HG02759 (cell line): ENCODE results near the gene LRR1.
"Not testable (repeated sequence)": the region's sequence is repeated elsewhere in the genome, so short reads cannot be mapped to it uniquely, and the experiment has no call there.

ENCODE experiments used
- ATAC-seq: cut with Tn5 transposase; IDR thresholded peaks from one replicate; pipeline ENCODE4 v1.9.1; 2021; ENCODE audit warnings: mild to moderate bottlenecking, moderate library complexity; ENCODE audit not compliant: unreplicated experiment

LRR1 gene

GRCh38 chr14:49598485-49599300, at the start of gene LRR1:
Gene LRR1, plus strand, starts transcription at chr14:49598940. Its CDS starts 81 bp downstream, at chr14:49599021.
- peak; percentile 61 for ATAC-seq

- ATAC-seq, result no peak
These were observed 49.3 kb upstream of the LRR1 start for GRCh38 chr14:49549446-49549845.

GRCh38 chr14:49549881-49550280, 48.9 kb upstream of the LRR1 start:
- ATAC-seq, result no peak

- ATAC-seq, result no peak
These were observed 48.2 kb upstream of the LRR1 start for GRCh38 chr14:49550286-49551184.

- no peak for ATAC-seq
These were observed 47.2 kb upstream of the LRR1 start for GRCh38 chr14:49551569-49551968.

GRCh38 chr14:49553106-49553505, 45.6 kb upstream of the LRR1 start:
- ATAC-seq, result no peak

GRCh38 chr14:49553892-49554291, 44.8 kb upstream of the LRR1 start:
- no peak for ATAC-seq

- no peak for ATAC-seq
These were observed 38.6 kb upstream of the LRR1 start for GRCh38 chr14:49559979-49560768.

- ATAC-seq, result no peak
These were observed 32.0 kb upstream of the LRR1 start for GRCh38 chr14:49566714-49567113.

GRCh38 chr14:49569281-49569680, 29.5 kb upstream of the LRR1 start:
- no peak for ATAC-seq

GRCh38 chr14:49574038-49574437, 24.7 kb upstream of the LRR1 start:
- ATAC-seq, result no peak

GRCh38 chr14:49578141-49578540, 20.6 kb upstream of the LRR1 start:
- ATAC-seq, result no peak

- no peak for ATAC-seq
These were observed 18.9 kb upstream of the LRR1 start for GRCh38 chr14:49579841-49580240.

- no peak for ATAC-seq
These were observed 17.3 kb upstream of the LRR1 start for GRCh38 chr14:49581209-49582112.

- no peak for ATAC-seq
These were observed 16.4 kb upstream of the LRR1 start for GRCh38 chr14:49582113-49582977.

GRCh38 chr14:49583629-49584028, 15.1 kb upstream of the LRR1 start:
- no peak for ATAC-seq

- no peak for ATAC-seq
These were observed 14.7 kb upstream of the LRR1 start for GRCh38 chr14:49584058-49584457.

- ATAC-seq, result not testable (repeated sequence)
These were observed 13.6 kb upstream of the LRR1 start for GRCh38 chr14:49584981-49585640.
